Vagina (tissue), 2 donors: ENCODE measurements around the gene GGTLC1.

Experiments
- POLR2A ChIP-seq, 2 donors: fragments of 450-650 bp; IDR thresholded peaks; one replicate each; pipeline ENCODE4 v1.6.1; 2017; ENCODE audit warnings: antibody characterized with exemption in 2 of 2, mild to moderate bottlenecking in 2 of 2, moderate library complexity in 2 of 2
- POLR2AphosphoS5 ChIP-seq, 2 donors: sonication (generic); formaldehyde crosslinking; IDR thresholded peaks; one replicate each; pipeline ENCODE4 v1.9.0; 2017; ENCODE audit warnings: antibody characterized with exemption in 2 of 2, mild to moderate bottlenecking in 2 of 2, low read depth in 1 of 2; ENCODE audit not compliant: insufficient read depth in 1 of 2
- TF ChIP-seq, protein P1 (sequence below), 3 experiments: fragments of 450-650 bp in 2 of 3; fragments of 200-600 bp in 1 of 3; sonication (generic) in 1 of 3; IDR thresholded peaks; one replicate each; pipeline ENCODE4 v1.5.1; 2017 to 2019; ENCODE audit warnings: antibody characterized with exemption in 3 of 3, mild to moderate bottlenecking in 2 of 3, moderate library complexity in 2 of 3

DNA sequence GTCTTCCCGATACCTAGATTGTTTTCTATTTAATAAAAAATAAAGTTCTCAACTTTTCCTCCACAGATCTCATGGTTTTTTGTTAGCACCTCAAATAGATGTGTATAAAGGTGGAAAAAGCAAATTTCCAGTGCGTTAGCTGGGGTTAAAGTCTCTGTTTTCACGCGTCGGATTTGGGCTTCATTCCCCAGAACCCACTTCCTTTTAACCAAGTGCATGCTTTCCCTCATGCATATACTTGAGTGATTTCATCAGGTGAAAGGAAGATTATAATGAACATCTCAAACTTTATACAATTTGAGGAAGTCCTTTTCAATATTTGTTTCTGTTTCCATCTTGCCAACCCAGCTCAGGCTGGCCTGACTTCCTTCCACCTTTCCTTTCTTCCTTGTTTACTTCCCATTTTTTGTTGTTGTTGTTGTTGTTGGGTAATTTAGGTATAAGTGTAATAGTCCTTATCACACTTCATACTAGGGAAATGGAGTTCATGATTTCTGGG is 43.9 kb upstream of the GGTLC1 start:
- TF ChIP-seq, protein P1, sequence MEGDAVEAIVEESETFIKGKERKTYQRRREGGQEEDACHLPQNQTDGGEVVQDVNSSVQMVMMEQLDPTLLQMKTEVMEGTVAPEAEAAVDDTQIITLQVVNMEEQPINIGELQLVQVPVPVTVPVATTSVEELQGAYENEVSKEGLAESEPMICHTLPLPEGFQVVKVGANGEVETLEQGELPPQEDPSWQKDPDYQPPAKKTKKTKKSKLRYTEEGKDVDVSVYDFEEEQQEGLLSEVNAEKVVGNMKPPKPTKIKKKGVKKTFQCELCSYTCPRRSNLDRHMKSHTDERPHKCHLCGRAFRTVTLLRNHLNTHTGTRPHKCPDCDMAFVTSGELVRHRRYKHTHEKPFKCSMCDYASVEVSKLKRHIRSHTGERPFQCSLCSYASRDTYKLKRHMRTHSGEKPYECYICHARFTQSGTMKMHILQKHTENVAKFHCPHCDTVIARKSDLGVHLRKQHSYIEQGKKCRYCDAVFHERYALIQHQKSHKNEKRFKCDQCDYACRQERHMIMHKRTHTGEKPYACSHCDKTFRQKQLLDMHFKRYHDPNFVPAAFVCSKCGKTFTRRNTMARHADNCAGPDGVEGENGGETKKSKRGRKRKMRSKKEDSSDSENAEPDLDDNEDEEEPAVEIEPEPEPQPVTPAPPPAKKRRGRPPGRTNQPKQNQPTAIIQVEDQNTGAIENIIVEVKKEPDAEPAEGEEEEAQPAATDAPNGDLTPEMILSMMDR (IDR thresholded peaks at IDR 0.05): no peak
- TF ChIP-seq POLR2AphosphoS5 (IDR thresholded peaks at IDR 0.05; ENCODE audit: insufficient read depth in 1 of 2, low read depth in 1 of 2) (no peak), POLR2A (IDR thresholded peaks at IDR 0.05) (no peak)
